HepG2 (cell line): ENCODE data around the gene PIP5K1C.

Experiments
- CTCF ChIP-seq: sonication (generic); formaldehyde crosslinking; IDR thresholded peaks from 2 replicates; pipeline ENCODE4 v1.5.0; 2020; ENCODE audit warnings: mild to moderate bottlenecking, missing genetic modification reagents, moderate library complexity
- DBP ChIP-seq: sonication (generic); formaldehyde crosslinking; IDR thresholded peaks from 2 replicates; pipeline ENCODE4 v1.4.0; 2020; ENCODE audit warnings: missing genetic modification reagents; ENCODE audit errors: not compliant biosample characterization
- HES4 ChIP-seq: sonication (generic); formaldehyde crosslinking; IDR thresholded peaks from 2 replicates; pipeline ENCODE4 v1.9.0; 2021; ENCODE audit warnings: mild to moderate bottlenecking, missing genetic modification reagents, borderline replicate concordance
- KAT8 ChIP-seq: IDR thresholded peaks from 2 replicates; pipeline ENCODE4 v1.6.1; 2016; ENCODE audit warnings: missing genetic modification reagents, missing compliant biosample characterization
- MAX ChIP-seq: IDR thresholded peaks from 2 replicates; pipeline ENCODE4 v1.6.1; 2012; ENCODE audit warnings: inconsistent platforms
- ZNF543 ChIP-seq: sonication (generic); formaldehyde crosslinking; IDR thresholded peaks from 2 replicates; pipeline ENCODE4 v1.4.0; 2020; ENCODE audit warnings: mild to moderate bottlenecking, missing genetic modification reagents

GRCh38 chr19:3690551-3691371 is 9.5 kb downstream of the PIP5K1C start:
- TF ChIP-seq DBP (CRISPR knock-in tag) (no peak), KAT8 (no peak), MAX (no peak), CTCF (CRISPR knock-in tag) (no peak), HES4 (CRISPR knock-in tag) (no peak), ZNF543 (CRISPR knock-in tag) (no peak)
